Measurements from ENCODE around the gene LHX4. TPM values are rescaled to one million over a fixed set of nuclear protein-coding genes. Genes with fewer than 3 reads are reported as not detected.
A peak's percentile ranks its signal among the peaks of the same experiment; 100 is the strongest.

LHX4 gene
- total and polyA plus RNA-seq, 2 of the 8 experiments (the other 6 are each of a cell fraction or from before 2014, with no cell fraction given): 0.85 to 4.9 TPM

DNA sequence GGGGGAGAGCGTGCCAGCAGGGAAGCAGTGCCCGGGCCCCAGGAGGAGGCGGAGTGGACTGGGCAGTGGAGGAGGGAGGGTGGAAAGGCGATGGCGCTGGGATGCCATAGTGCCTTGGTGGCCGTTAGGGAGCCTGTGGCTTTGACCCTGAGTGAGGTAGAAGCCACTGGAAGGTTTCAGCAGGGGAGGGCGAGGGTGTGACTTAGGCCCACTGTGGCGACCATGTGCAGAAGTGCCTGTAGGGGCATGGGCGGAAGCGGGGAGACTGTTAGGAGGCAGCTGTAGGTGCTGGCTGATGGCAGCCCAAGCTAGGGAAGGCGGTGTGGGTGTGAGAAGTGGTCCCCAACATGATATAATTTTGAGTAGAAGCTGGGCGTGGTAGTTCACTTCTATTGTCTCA is 28.2 kb downstream of the LHX4 start:
- no peak overlapping the region for H4K5ac ChIP-seq (ENCODE audit: insufficient read length, low read depth, low read length)
- TF ChIP-seq CBX8 (IDR thresholded peaks at IDR 0.05; ENCODE audit: borderline replicate concordance, low read depth, low read length): no peak
- TF ChIP-seq, protein P1, sequence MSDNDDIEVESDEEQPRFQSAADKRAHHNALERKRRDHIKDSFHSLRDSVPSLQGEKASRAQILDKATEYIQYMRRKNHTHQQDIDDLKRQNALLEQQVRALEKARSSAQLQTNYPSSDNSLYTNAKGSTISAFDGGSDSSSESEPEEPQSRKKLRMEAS (IDR thresholded peaks at IDR 0.05): 0 out of 2 replicates have a peak, but pooled peaks have one; percentile 37
- CTCF ChIA-PET (ENCODE audit: partially characterized antibody): interaction anchor here (0.9 to 17.1 kb wide), 8 partner anchors 9 to 243 kb away, joined by 3 to 244 read pairs (median 6); no protein-coding TSS in a partner anchor
- no peak overlapping the region for H3K18ac ChIP-seq (ENCODE audit: extremely low read depth, low read length)
- no peak overlapping the region for H2AFZ ChIP-seq (ENCODE audit: low read length)
- H4K91ac ChIP-seq (replicated peaks; ENCODE audit: insufficient read length, low read length): no peak overlapping the region
- no peak overlapping the region for H2AK5ac ChIP-seq (ENCODE audit: low read depth, low read length)
- no peak overlapping the region for H3K4ac ChIP-seq (replicated peaks; ENCODE audit: insufficient read length, low read depth, low read length)
- H3K4me1 ChIP-seq (replicated peaks in 1 of 4; ENCODE audit: control insufficient read depth in 3 of 4, insufficient read depth in 4 of 4, low read length in 3 of 4): peaks cover 0 to 17% (median 10%) of the 10 kb centered on the region in 4 experiments; a peak in 6 of 7 replicates
- no peaks in the 10 kb centered on the region for H4K20me1 ChIP-seq (replicated peaks in 1 of 2; ENCODE audit: control insufficient read depth in 1 of 2, insufficient read depth in 2 of 2, low read length in 2 of 2)
- H3K9me3 ChIP-seq (ENCODE audit: insufficient read depth in 2 of 2, low read depth in 1 of 2, low read length in 1 of 2): no peaks in the 10 kb centered on the region
- H3K79me2 ChIP-seq (ENCODE audit: control insufficient read depth in 1 of 2, insufficient read depth in 2 of 2, low read length in 2 of 2): no peaks in the 10 kb centered on the region
- 91% methylated on average over 12 of the region's 12 CpGs; no CpG with 5 or more reads in 1 of the 2 experiments for WGBS, 2 experiments (ENCODE audit: extremely low coverage in 1 of 2, insufficient coverage in 1 of 2, insufficient read length in 1 of 2, insufficient replicate concordance in 2 of 2, low coverage in 1 of 2, low lambda C conversion rate in 2 of 2, missing lambda C conversion rate in 1 of 2)
- no peak overlapping the region; the same call in 1 of the 2 replicates for H4K8ac ChIP-seq (ENCODE audit: extremely low read depth, insufficient read depth, low read length)
- H3K4me3 ChIP-seq (ENCODE audit: extremely low read depth in 1 of 4, insufficient read depth in 2 of 4, low read depth in 3 of 4, low read length in 4 of 4): no peak overlapping the region
- no peaks in the 10 kb centered on the region; a peak in 1 of 7 replicates for H3K27me3 ChIP-seq (replicated peaks in 1 of 4; ENCODE audit: control insufficient read depth in 3 of 4, extremely low read depth in 1 of 4, insufficient read depth in 3 of 4, low read length in 3 of 4)
- H2BK20ac ChIP-seq (ENCODE audit: low read length): no peak overlapping the region
- DNase-seq (ENCODE audit: low read depth in 1 of 2, low spot score in 2 of 2): no peak
- no peaks in the 10 kb centered on the region for H3K79me1 ChIP-seq (ENCODE audit: low read depth, low read length)
- no peaks in the 10 kb centered on the region for H3K36me3 ChIP-seq (ENCODE audit: control insufficient read depth in 2 of 4, insufficient read depth in 4 of 4, low read length in 3 of 4)
- H2BK120ac ChIP-seq (replicated peaks; ENCODE audit: low read depth, low read length): no peak overlapping the region
- no peak overlapping the region for H3K9ac ChIP-seq (replicated peaks in 1 of 4; ENCODE audit: extremely low read depth in 1 of 4, low read depth in 3 of 4, low read length in 3 of 4)
- no peak overlapping the region for H3K14ac ChIP-seq (ENCODE audit: insufficient read length)
- 0 out of 2 replicates have a peak, but pooled peaks cover 1% of the 10 kb centered on the region for H3K23me2 ChIP-seq (ENCODE audit: low read depth, low read length)
- POLR2A ChIA-PET (ENCODE audit: partially characterized antibody): interaction anchor here (1.5 kb wide), 1 partner anchor 9 kb away, joined by 4 read pairs; no protein-coding TSS in a partner anchor
- no peak overlapping the region for H3K23ac ChIP-seq (ENCODE audit: insufficient read length)
- no peak overlapping the region for H3K56ac ChIP-seq (replicated peaks; ENCODE audit: insufficient read length, low read depth, low read length)
- H2BK15ac ChIP-seq (ENCODE audit: low read length): no peak overlapping the region
- no peak overlapping the region for H2BK5ac ChIP-seq (ENCODE audit: low read depth, low read length)
- no peak overlapping the region for H3K27ac ChIP-seq (ENCODE audit: low read depth, low read length)
- no peak for FAIRE-seq
- no peak overlapping the region for H3K4me2 ChIP-seq (ENCODE audit: insufficient read depth in 1 of 2, low read depth in 2 of 2, low read length in 2 of 2)
- H2BK12ac ChIP-seq (ENCODE audit: low read depth, low read length): no peak overlapping the region

Data from H1 (cell line).